IMR-90 (cell line): ENCODE data around the gene CLSTN3. TPM values are rescaled to one million over a fixed set of nuclear protein-coding genes. Genes with fewer than 3 reads are reported as not detected.

Source experiments
- ATAC-seq: fragments of 200-7000 bp; cut with Tn5 transposase; 2 replicates; pipeline ENCODE4 v1.9.1; 2020; ENCODE audit warnings: low read depth, mild to moderate bottlenecking, moderate library complexity
- BruUV-seq: library from RNA; stranded (reverse); fragments of 400-500 nt; replicated peaks from 2 replicates; lab custom pipeline; 2021; lab: Mats Ljungman, UMichigan
- CTCF ChIA-PET: fragments of 300-600 bp; formaldehyde crosslinking; extraction: SDS; loops from one replicate; lab custom pipeline; 2021; ENCODE audit warnings: antibody characterized with exemption; lab: Yijun Ruan, JAX
- POLR2A ChIA-PET: fragments of 300-600 bp; sonication (Branson Sonifier 250); formaldehyde crosslinking; loops from one replicate; lab custom pipeline; 2022; ENCODE audit warnings: antibody characterized with exemption; ENCODE audit not compliant: unreplicated experiment; lab: Charles Lee
- DNase-seq: peaks from one replicate; pipeline ENCODE4 v3.0.0; 2013
- H2AFZ ChIP-seq: replicated peaks from 2 replicates; pipeline ENCODE3; 2013; ENCODE audit warnings: low read length, mild to moderate bottlenecking; ENCODE audit not compliant: poor library complexity
- H2AK5ac ChIP-seq: 2 replicates; pipeline ENCODE4 v1.6.1; 2013; ENCODE audit warnings: low read depth, low read length, inconsistent platforms
- H2AK9ac ChIP-seq: replicated peaks from 2 replicates; pipeline ENCODE3; 2013; ENCODE audit warnings: mild to moderate bottlenecking, low read depth, low read length, moderate library complexity; ENCODE audit not compliant: poor library complexity
- H2BK120ac ChIP-seq: 2 replicates; pipeline ENCODE4 v1.6.1; 2013; ENCODE audit warnings: low read depth, low read length, inconsistent platforms
- H2BK15ac ChIP-seq: 3 replicates; pipeline ENCODE4 v1.6.1; 2013; ENCODE audit warnings: low read depth, low read length, inconsistent platforms
- H2BK20ac ChIP-seq: 2 replicates; pipeline ENCODE4 v1.6.1; 2013; ENCODE audit warnings: low read depth, mild to moderate bottlenecking, inconsistent platforms, low read length, moderate library complexity
- H2BK5ac ChIP-seq: 2 replicates; pipeline ENCODE4 v1.6.1; 2013; ENCODE audit warnings: mild to moderate bottlenecking, low read depth, low read length, inconsistent platforms; ENCODE audit not compliant: poor library complexity, severe bottlenecking
- H3K14ac ChIP-seq: replicated peaks from 2 replicates; pipeline ENCODE4 v1.6.1; 2013; ENCODE audit warnings: low read depth, low read length, inconsistent platforms
- H3K18ac ChIP-seq: 2 replicates; pipeline ENCODE4 v1.6.1; 2013; ENCODE audit warnings: low read depth, low read length, control low read depth
- H3K23ac ChIP-seq: 2 replicates; pipeline ENCODE4 v1.6.1; 2013; ENCODE audit warnings: low read depth, low read length, inconsistent platforms
- H3K27ac ChIP-seq: 2 replicates; pipeline ENCODE4 v1.5.1; 2013; ENCODE audit warnings: mild to moderate bottlenecking, control low read depth, low read length; ENCODE audit not compliant: insufficient read depth
- H3K27me3 ChIP-seq: 2 replicates; pipeline ENCODE4 v1.6.1; 2013; ENCODE audit warnings: low read length; ENCODE audit not compliant: control insufficient read depth, insufficient read depth
- H3K36me3 ChIP-seq: 2 replicates; pipeline ENCODE4 v1.6.1; 2013; ENCODE audit warnings: low read length, mixed read lengths; ENCODE audit not compliant: control insufficient read depth, insufficient read depth
- H3K4ac ChIP-seq: 2 replicates; pipeline ENCODE4 v1.6.1; 2013; ENCODE audit warnings: low read depth, low read length, inconsistent platforms
- H3K4me1 ChIP-seq: 2 replicates; pipeline ENCODE4 v1.6.1; 2013; ENCODE audit warnings: low read length, mixed read lengths; ENCODE audit not compliant: control insufficient read depth, insufficient read depth
- H3K4me2 ChIP-seq: 2 replicates; pipeline ENCODE4 v1.6.1; 2013; ENCODE audit warnings: low read depth, mild to moderate bottlenecking, control low read depth, low read length, moderate library complexity
- H3K4me3 ChIP-seq: 2 replicates; pipeline ENCODE4 v1.5.1; 2013; ENCODE audit warnings: low read depth, mild to moderate bottlenecking, control low read depth, low read length, moderate library complexity; ENCODE audit not compliant: insufficient read depth
- H3K56ac ChIP-seq: 2 replicates; pipeline ENCODE4 v1.6.1; 2013; ENCODE audit warnings: low read length, inconsistent platforms; ENCODE audit not compliant: insufficient read depth; ENCODE audit errors: extremely low read depth
- H3K79me1 ChIP-seq, 2 experiments: 2 replicates each; pipeline ENCODE4 v1.6.1; 2013; ENCODE audit warnings: low read length in 2 of 2, inconsistent platforms in 1 of 2, low read depth in 1 of 2
- H3K9ac ChIP-seq: 2 replicates; pipeline ENCODE4 v1.6.1; 2013; ENCODE audit warnings: low read depth, low read length, control low read depth
- H3K9me1 ChIP-seq: 2 replicates; pipeline ENCODE4 v1.6.1; 2013; ENCODE audit warnings: low read length, inconsistent platforms; ENCODE audit not compliant: insufficient read depth
- H3K9me3 ChIP-seq: 2 replicates; pipeline ENCODE4 v1.6.1; 2013; ENCODE audit warnings: low read length; ENCODE audit not compliant: control insufficient read depth, insufficient read depth
- H4K20me1 ChIP-seq: 2 replicates; pipeline ENCODE4 v1.6.1; 2013; ENCODE audit warnings: low read length, inconsistent platforms; ENCODE audit not compliant: insufficient read depth
- H4K5ac ChIP-seq: 2 replicates; pipeline ENCODE4 v1.6.1; 2013; ENCODE audit warnings: mild to moderate bottlenecking, low read depth, low read length, control low read depth
- H4K8ac ChIP-seq, 2 experiments: 2 replicates each; pipeline ENCODE4 v1.6.1; 2013; ENCODE audit warnings: low read depth in 2 of 2, low read length in 2 of 2, control low read depth in 1 of 2, inconsistent platforms in 1 of 2
- H4K91ac ChIP-seq: 2 replicates; pipeline ENCODE4 v1.6.1; 2013; ENCODE audit warnings: low read depth, low read length, inconsistent platforms; ENCODE audit not compliant: insufficient read depth
- MAFK ChIP-seq: IDR thresholded peaks from 2 replicates; pipeline ENCODE4 v1.6.1; 2012; ENCODE audit warnings: low read depth, low read length, improper control_type of control experiment
- RAD21 ChIP-seq: IDR thresholded peaks from 2 replicates; pipeline ENCODE4 v1.6.1; 2012; ENCODE audit warnings: low read length, improper control_type of control experiment
- SMC3 ChIP-seq: fragments of 150-350 bp; IDR thresholded peaks from 2 replicates; pipeline ENCODE4 v1.6.1; 2016; ENCODE audit warnings: low read depth, mild to moderate bottlenecking, antibody characterized with exemption, low read length, moderate library complexity
- WGBS, 2 experiments: methylation state at CpG; one replicate each; pipeline versions ENCODE4 v1.1.5 to v1.1.7; 2013; ENCODE audit warnings: missing lambda C conversion rate in 2 of 2; ENCODE audit not compliant: insufficient read length in 1 of 2; ENCODE audit errors: extremely low coverage in 2 of 2; 5-methylcytosine and 5-hydroxymethylcytosine counted together
- dilution Hi-C: fragments of 300-500 bp; cut with HindIII; formaldehyde crosslinking; loops from one replicate; pipeline ENCODE4 v1.14.3; 2018; ENCODE audit warnings: low sequenced_read_pairs; ENCODE audit not compliant: unreplicated experiment
- in situ Hi-C: fragments of 300-500 bp; cut with MboI; formaldehyde crosslinking; loops from 3 replicates; pipeline ENCODE4 v1.14.3; 2019; ENCODE audit warnings: low sequenced_read_pairs, inconsistent platforms, mixed read lengths
- intact Hi-C: fragments of 100-400 bp; cut with micrococcal nuclease; formaldehyde crosslinking; loops from 2 replicates; pipeline ENCODE4 v1.10.0; 2022
- polyA plus RNA-seq, 3 experiments: library from polyadenylated mRNA; depleted of rRNA; stranded (reverse); fragments of >200 nt; gene quantifications; 2 replicates each; pipeline ENCODE4 v1.2.3, GENCODE V29; 2012; ENCODE audit warnings: low replicate concordance in 1 of 3
- total RNA-seq: library from RNA; depleted of rRNA; stranded (reverse); fragments of >200 nt; gene quantifications from 2 replicates; pipeline ENCODE4 v1.2.3, GENCODE V29; 2012
- TF ChIP-seq, protein P1 (sequence below): conservative IDR thresholded peaks from 2 replicates; pipeline ENCODE4 v1.5.1; 2012; ENCODE audit warnings: mild to moderate bottlenecking, low read depth, low read length, improper control_type of control experiment

Gene CLSTN3
- total and polyA plus RNA-seq, 2 of the 4 experiments (the other 2 are of a cell fraction) = 4.1 to 16.4 TPM

GRCh38 chr12:7113389-7113871, 16.7 kb upstream of the CLSTN3 start:
- peaks cover 33% of the 10 kb centered on the region for H3K36me3 ChIP-seq
- no peak overlapping the region for H4K5ac ChIP-seq
- TF ChIP-seq SMC3 (peak; percentile 68), RAD21 (peak; percentile 68), MAFK (no peak)
- TF ChIP-seq, protein P1, sequence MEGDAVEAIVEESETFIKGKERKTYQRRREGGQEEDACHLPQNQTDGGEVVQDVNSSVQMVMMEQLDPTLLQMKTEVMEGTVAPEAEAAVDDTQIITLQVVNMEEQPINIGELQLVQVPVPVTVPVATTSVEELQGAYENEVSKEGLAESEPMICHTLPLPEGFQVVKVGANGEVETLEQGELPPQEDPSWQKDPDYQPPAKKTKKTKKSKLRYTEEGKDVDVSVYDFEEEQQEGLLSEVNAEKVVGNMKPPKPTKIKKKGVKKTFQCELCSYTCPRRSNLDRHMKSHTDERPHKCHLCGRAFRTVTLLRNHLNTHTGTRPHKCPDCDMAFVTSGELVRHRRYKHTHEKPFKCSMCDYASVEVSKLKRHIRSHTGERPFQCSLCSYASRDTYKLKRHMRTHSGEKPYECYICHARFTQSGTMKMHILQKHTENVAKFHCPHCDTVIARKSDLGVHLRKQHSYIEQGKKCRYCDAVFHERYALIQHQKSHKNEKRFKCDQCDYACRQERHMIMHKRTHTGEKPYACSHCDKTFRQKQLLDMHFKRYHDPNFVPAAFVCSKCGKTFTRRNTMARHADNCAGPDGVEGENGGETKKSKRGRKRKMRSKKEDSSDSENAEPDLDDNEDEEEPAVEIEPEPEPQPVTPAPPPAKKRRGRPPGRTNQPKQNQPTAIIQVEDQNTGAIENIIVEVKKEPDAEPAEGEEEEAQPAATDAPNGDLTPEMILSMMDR = peak; percentile 78
- DNase-seq = peak; percentile 44
- CTCF ChIA-PET = interaction anchor here (0.6 to 1.8 kb wide), 8 partner anchors 9 to 459 kb away, joined by 3 to 9 read pairs (median 4); partner anchors contain the start of gene C1S
- H3K56ac ChIP-seq = no peak overlapping the region
- no peak overlapping the region for H2BK20ac ChIP-seq
- no peak overlapping the region for H3K4ac ChIP-seq
- dilution Hi-C loops (no loop called here), intact Hi-C loops (loop anchor here (1.0 to 5.0 kb wide), 5 partner anchors 31 to 241 kb away; partner anchors contain the start of genes C12orf57, C1S and SPSB2), in situ Hi-C loops (loop anchor here (5.0 to 10.0 kb wide), 2 partner anchors 51 to 169 kb away; partner anchors contain the start of genes C12orf57, C1S and RNU7-1)
- H2AK5ac ChIP-seq = peak overlapping the region; percentile 38; the same call in 1 of the 2 replicates
- H3K23ac ChIP-seq = no peak overlapping the region
- H3K79me1 ChIP-seq = peaks cover 18 to 30% of the 10 kb centered on the region in 2 experiments; a peak in 3 of 4 replicates
- no peak overlapping the region for H2BK120ac ChIP-seq
- no peaks in the 10 kb centered on the region for H4K20me1 ChIP-seq
- no peak overlapping the region for H3K9ac ChIP-seq
- H2BK15ac ChIP-seq = no peak overlapping the region
- no peak overlapping the region for H2AK9ac ChIP-seq
- no peak overlapping the region for H3K18ac ChIP-seq
- no peak overlapping the region for H2BK5ac ChIP-seq
- WGBS, 2 experiments = no CpG with 5 or more reads among the region's 5 CpGs
- no peak overlapping the region for H3K4me2 ChIP-seq
- H4K8ac ChIP-seq = no peak overlapping the region
- H2AFZ ChIP-seq = no peak overlapping the region
- BruUV-seq = no TSS peak
- H3K27me3 ChIP-seq = no peaks in the 10 kb centered on the region
- no peak overlapping the region for H3K4me3 ChIP-seq
- peaks cover 5% of the 10 kb centered on the region; the same call in 1 of the 2 replicates for H3K4me1 ChIP-seq
- H4K91ac ChIP-seq = no peak overlapping the region
- ATAC-seq = peak; percentile 53
- POLR2A ChIA-PET = interaction anchor here (0.9 to 1.1 kb wide), 2 partner anchors 52 to 199 kb away, joined by 3 to 4 read pairs; partner anchors contain the start of gene ENO2
- H3K9me1 ChIP-seq = no peaks in the 10 kb centered on the region
- no peak overlapping the region for H3K14ac ChIP-seq
- no peak overlapping the region for H3K27ac ChIP-seq
- no peaks in the 10 kb centered on the region for H3K9me3 ChIP-seq
